ENCODE data around the gene C10orf143. TPM values are rescaled to one million over a fixed set of nuclear protein-coding genes. Genes with fewer than 3 reads are reported as not detected.

C10orf143 gene
- total RNA-seq, 3 donors from 2014 or later = 2.3 to 10.4 (median 4.2) TPM

DNA sequence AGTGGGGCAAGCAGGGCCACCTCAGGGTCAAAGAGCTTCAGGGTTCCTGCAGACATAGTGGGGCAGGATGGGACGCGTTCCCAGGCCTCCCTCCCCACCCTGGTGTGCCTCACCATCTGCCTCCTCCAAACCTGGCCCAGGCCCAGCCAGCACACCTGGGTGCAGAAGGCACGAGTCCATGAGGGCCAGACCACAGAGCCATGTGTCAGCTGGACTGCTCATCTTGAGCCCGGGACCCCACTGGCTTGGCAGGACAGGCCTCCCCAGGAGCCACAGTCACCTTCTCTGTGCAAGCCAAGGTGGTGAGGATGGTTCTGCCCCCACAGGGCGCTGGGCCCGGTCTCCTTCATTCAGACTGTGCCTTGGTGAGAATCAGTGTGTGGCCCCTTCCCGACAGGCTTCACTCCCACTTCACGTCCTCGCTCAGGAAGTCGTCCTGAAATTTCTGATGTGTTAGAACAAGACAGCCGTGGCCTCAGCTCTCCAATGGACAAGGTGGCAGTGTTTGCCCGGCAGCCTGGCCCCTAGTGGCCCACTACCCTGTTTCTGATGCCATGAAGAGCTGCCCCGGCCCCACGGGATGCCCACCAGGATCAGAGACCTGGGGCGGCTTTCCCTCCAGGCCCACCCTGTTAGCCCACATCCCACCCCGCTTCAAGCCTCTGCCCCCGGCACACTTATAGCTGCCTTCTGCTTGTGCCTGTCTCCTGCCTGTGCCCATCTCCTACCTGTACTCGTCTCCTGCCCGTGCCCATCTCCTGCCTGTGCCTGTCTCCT lies 87.0 kb downstream of the C10orf143 start:
- no peaks in the 10 kb centered on the region for H3K9me3 ChIP-seq
- ATAC-seq (no peak), DNase-seq (no peak)
- intact Hi-C loops (cut with DNase I, micrococcal nuclease) = no loop called here
- H3K4me1 ChIP-seq (ENCODE audit: low read depth) = no peaks in the 10 kb centered on the region
- H3K36me3 ChIP-seq (ENCODE audit: low read depth) = no peaks in the 10 kb centered on the region
- H3K4me3 ChIP-seq = no peak overlapping the region
- TF ChIP-seq, protein P1, sequence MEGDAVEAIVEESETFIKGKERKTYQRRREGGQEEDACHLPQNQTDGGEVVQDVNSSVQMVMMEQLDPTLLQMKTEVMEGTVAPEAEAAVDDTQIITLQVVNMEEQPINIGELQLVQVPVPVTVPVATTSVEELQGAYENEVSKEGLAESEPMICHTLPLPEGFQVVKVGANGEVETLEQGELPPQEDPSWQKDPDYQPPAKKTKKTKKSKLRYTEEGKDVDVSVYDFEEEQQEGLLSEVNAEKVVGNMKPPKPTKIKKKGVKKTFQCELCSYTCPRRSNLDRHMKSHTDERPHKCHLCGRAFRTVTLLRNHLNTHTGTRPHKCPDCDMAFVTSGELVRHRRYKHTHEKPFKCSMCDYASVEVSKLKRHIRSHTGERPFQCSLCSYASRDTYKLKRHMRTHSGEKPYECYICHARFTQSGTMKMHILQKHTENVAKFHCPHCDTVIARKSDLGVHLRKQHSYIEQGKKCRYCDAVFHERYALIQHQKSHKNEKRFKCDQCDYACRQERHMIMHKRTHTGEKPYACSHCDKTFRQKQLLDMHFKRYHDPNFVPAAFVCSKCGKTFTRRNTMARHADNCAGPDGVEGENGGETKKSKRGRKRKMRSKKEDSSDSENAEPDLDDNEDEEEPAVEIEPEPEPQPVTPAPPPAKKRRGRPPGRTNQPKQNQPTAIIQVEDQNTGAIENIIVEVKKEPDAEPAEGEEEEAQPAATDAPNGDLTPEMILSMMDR (IDR thresholded peaks at IDR 0.05) = no peak

DNA sequence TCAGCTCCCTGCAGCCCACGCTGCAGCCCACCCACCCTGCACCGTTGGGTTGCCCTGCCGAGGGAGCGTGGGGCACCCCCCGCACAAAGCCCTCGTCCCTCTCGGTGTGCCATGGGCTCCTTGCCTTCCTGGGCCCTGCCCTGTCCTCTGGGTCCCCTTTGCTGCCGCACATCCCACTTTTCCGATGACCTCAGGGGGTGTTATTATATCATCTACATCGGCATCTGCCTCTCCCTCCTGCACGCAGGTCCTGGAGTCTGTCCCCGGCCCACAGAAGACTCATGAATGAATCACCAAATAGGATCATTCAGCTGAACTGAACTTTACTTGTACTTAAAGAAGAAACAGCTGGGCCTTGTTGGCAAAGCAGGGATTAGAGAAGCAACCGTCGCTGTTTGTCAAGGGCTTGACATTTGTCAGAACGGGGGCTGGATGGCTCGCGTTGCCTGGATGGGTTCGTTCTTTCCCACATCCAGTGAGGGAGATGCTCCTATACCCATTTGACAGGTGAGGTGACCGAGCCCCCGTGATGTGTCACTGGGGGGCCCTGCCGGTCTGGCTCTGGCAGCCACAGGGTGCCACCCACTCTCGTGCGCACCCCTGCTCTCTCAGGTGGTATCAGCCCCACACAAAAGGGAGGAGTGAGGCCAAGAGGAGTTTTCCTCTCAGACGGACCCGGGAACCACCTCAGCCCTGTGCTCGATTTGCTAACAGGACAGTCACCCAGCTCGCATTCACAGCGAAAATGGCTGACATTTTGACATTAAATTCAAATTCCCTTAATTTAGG lies 87.9 kb downstream of the C10orf143 start:
- DNase-seq (no peak), ATAC-seq (no peak)
- Histone ChIP-seq H3K4me3 (no peak overlapping the region), H3K4me1 (ENCODE audit: low read depth) (no peaks in the 10 kb centered on the region), H3K9me3 (no peaks in the 10 kb centered on the region), H3K36me3 (ENCODE audit: low read depth) (no peaks in the 10 kb centered on the region)
- TF ChIP-seq, protein P1 (IDR thresholded peaks at IDR 0.05) = no peak
- intact Hi-C loops (cut with DNase I, micrococcal nuclease) = no loop called here

DNA sequence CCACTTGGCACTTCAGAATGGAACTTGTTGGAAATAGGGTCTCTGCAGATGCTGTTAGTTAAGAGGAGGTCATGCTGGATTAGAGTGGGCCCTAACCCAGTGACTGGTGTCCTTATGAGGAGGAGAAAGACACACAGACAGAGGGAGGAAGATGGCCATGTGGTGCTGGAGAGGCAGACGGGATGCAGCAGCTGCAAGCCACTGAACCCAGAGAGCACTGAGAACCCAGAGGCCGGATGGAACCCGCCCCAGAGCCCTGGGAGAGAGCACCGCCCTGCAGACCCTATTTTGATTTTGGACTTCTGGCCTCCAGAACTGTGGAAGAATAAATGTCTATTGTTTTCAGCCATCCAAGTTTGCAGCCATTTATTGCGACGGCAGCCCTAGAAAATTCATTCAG lies 88.5 kb downstream of the C10orf143 start:
- H3K9me3 ChIP-seq = no peaks in the 10 kb centered on the region
- TF ChIP-seq, protein P1 (IDR thresholded peaks at IDR 0.05) = no peak
- DNase-seq (no peak), ATAC-seq (no peak)
- intact Hi-C loops (cut with DNase I, micrococcal nuclease) = no loop called here
- no peaks in the 10 kb centered on the region for H3K36me3 ChIP-seq (ENCODE audit: low read depth)
- no peaks in the 10 kb centered on the region for H3K4me1 ChIP-seq (ENCODE audit: low read depth)
- H3K4me3 ChIP-seq = no peak overlapping the region

DNA sequence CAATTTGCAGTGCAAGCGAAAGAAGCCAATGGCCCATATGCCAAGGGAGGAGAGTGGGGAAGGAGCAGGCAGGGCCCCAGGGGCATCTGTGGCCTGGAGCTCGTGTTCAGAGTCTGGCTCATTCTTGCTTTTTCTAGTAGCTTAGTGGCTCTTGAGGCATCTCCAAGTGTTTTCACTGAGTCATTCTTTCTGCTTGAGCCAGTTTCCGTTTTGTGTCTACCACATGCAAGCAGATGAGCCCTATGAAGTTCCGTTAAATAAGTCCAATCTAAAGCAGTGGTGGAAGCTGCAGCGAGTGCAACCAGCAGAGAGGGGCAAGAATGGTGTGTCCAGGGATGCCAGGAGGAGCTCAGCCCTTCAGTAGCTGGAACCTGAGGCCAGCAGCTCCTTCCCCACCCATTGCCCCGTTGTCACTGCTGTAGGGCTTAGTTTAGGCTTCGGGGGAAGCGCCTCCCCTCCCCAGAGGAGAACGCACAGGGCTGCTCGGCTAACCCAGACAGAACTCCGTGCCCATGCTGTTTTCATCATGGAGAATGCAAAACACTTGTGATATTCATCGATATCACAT lies 89.2 kb downstream of the C10orf143 start:
- Histone ChIP-seq H3K36me3 (ENCODE audit: low read depth) (no peaks in the 10 kb centered on the region), H3K9me3 (no peaks in the 10 kb centered on the region), H3K4me3 (no peak overlapping the region), H3K4me1 (ENCODE audit: low read depth) (no peaks in the 10 kb centered on the region)
- DNase-seq (no peak), ATAC-seq (no peak)
- intact Hi-C loops (cut with DNase I, micrococcal nuclease) = no loop called here
- TF ChIP-seq, protein P1 (IDR thresholded peaks at IDR 0.05) = no peak

DNA sequence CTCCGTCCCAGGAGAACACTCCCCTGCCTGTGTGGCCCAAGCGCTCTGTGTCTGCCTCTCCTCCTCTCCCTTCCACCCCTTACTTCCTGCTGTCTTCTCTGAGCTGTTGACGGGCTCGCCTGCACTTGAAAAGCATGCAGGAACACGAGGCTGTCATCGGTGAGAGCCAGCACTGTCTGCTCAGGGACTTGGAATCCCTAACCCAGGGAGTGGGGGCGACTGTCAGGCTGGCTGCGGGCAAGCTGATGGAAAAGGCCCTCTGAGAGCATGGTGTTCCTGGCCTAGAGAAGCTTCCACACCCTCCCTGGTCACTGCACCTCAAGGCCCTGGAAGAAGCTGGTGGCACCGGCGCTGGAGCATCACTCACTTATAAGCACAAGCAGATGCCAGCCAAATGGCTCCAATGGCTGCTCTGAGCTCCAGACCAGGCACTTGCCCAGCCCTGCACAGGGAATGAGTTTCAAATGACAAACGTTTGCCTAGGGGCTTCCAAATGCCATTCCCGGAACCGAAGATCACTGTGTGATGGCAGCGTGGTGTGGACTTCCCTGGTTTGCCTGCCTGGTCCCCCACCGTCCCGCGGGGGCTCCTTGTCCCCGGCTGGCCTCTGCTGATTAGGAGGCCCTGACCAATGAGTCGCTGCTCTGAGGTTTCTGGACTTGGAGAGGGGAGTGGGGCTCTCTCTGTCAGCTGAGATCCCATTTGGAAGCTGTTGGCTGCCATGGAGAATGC lies 89.8 kb downstream of the C10orf143 start:
- Histone ChIP-seq H3K4me1 (ENCODE audit: low read depth) (no peaks in the 10 kb centered on the region), H3K36me3 (ENCODE audit: low read depth) (no peaks in the 10 kb centered on the region), H3K4me3 (no peak overlapping the region), H3K9me3 (no peaks in the 10 kb centered on the region)
- intact Hi-C loops (cut with DNase I, micrococcal nuclease) = no loop called here
- TF ChIP-seq, protein P1 (IDR thresholded peaks at IDR 0.05) = no peak
- DNase-seq (no peak), ATAC-seq (no peak)
